HG02623 (cell line): ENCODE data around the gene PHLPP1.

Source experiments
- ATAC-seq: cut with Tn5 transposase; IDR thresholded peaks from one replicate; pipeline ENCODE4 v1.9.1; 2021; ENCODE audit warnings: moderate library complexity; ENCODE audit not compliant: unreplicated experiment

Gene PHLPP1

DNA sequence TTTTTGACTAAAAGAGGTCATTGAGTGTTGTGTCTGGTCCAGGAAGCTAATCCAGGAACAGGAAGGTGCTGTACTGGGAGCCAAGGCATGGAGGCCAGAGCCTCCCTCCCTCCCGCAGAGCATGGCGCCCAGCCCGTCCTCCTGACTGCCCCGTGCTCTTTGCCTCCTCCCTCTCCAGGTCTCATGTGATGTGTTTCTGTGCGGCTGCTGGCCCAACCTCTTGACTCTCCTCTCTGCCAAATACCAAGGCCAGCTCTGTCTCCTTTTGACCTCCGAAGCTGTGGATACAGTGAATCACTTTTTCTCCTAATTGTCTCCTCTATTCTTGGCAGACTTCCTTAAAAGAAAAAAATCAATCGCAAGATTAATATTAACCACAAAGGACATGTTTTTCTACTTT lies 284.1 kb downstream of the PHLPP1 start:
- no peak for ATAC-seq

- ATAC-seq: no peak
Observed at GRCh38 chr18:62999921-63000320, 284.6 kb downstream of the PHLPP1 start.

DNA sequence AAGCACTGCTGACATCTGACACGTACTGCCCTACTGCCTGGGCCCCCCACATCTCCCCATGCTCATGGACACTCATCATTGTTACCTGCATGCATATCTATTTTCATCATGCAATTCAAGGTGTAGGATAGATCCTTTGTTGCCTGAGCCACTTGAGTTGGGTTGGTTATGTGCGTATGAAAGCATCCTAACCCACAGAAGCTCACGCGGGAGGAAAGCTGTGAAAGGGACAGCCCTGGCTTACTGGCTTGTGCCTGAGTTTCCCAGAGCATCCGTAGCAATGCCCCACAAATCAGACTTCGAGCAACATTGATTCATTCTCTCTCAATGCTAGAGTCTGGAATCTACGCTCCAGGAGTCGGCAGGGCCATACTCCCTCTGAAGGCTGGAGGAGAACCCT lies 285.5 kb downstream of the PHLPP1 start:
- no peak for ATAC-seq

- no peak for ATAC-seq
Observed at GRCh38 chr18:63001861-63002260, 286.5 kb downstream of the PHLPP1 start.

DNA sequence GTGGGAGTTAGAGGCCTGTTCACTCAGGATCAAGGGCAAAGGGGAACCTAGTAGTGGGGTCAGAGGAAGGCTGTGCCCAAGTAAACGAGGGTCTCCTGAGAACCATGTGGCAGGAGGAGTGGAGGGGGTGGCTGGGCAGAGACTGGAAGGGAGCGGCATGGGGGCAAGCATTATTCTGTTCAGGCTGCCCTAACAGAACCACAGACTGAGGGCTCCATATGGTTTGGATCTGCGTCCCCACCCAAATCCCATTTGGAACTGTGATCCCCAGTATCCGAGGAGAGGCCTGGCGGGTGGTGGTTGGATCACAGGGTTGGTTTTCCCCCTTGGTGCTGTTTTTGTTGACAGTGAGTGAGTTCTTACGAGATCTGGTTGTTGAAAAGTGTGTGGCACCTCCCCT lies 287.0 kb downstream of the PHLPP1 start:
- ATAC-seq: no peak

GRCh38 chr18:63002803-63003445 lies 287.6 kb downstream of the PHLPP1 start:
- no peak for ATAC-seq

- no peak for ATAC-seq
Observed at GRCh38 chr18:63003899-63004298, 288.6 kb downstream of the PHLPP1 start.

DNA sequence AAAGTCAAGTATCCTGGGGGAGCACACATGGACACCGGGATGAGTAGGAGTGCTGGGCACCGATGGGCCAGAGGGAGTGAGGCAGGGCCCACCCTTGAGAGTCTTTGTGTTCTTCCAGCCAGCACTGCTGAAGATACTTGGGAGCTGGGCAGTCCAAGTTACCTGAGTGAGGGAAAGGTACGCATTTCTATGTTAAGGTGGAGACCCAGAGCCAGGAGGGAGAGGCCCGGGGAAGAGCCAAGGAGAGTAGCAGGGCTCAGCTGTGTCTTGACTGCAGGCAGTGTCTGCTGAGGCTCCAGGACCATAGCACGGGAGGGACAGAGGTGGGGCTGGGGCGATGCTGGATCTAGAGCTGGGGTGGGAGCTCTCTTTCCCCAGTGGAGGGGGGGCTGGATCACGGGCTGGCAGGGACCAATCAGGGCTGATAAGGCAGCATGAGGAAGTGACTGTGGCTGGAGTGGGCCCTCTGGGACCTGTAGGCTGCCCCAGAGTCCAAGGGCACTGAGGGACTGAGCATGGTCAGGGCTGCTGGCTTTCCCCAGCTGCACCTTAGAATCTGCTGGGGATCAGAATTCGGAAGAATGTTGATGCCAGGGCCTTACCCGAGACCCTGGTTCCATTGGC lies 289.2 kb downstream of the PHLPP1 start:
- ATAC-seq: no peak

GRCh38 chr18:63005306-63005705 lies 290.0 kb downstream of the PHLPP1 start:
- ATAC-seq: no peak

GRCh38 chr18:63007231-63007630 lies 291.9 kb downstream of the PHLPP1 start:
- no peak for ATAC-seq

GRCh38 chr18:63016270-63016669 lies 300.9 kb downstream of the PHLPP1 start:
- ATAC-seq: no peak

DNA sequence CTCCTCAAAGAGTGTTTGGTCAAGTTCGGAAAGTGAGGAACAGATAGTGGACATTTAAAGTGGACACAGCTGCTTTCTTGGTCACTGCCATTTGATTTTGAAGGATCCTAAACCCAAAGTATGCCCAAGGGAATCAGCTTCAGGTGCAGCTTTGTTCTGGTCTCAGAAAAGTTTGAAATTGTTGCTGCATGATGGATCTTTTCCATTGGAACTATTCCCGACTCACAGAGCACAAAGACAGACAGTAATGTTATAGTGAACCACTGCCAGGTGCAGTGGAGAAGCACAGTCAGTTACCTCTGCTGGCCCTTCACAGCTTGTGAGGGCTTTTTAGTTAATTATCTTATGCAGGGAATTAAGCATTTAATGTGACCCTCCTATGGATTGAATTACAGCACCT lies 301.7 kb downstream of the PHLPP1 start:
- no peak for ATAC-seq

DNA sequence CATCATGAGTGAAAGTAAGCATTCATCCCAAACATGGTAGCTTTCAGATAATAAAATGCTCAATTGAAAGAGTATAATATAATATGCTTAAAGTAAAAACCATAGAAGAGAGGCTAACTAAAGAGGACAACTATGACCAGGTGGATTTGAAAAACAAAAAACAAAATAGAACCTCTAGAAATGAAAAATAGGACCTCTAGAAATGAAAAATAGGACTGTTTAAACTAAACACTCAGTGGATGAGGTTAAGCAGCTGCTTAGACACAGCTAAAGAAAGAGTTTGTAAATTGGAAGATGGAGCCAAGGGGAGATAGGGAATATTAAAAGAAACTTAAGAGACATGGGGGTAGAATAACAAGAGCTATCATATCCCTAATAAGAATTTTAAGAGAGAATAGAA lies 302.6 kb downstream of the PHLPP1 start:
- ATAC-seq: no peak

DNA sequence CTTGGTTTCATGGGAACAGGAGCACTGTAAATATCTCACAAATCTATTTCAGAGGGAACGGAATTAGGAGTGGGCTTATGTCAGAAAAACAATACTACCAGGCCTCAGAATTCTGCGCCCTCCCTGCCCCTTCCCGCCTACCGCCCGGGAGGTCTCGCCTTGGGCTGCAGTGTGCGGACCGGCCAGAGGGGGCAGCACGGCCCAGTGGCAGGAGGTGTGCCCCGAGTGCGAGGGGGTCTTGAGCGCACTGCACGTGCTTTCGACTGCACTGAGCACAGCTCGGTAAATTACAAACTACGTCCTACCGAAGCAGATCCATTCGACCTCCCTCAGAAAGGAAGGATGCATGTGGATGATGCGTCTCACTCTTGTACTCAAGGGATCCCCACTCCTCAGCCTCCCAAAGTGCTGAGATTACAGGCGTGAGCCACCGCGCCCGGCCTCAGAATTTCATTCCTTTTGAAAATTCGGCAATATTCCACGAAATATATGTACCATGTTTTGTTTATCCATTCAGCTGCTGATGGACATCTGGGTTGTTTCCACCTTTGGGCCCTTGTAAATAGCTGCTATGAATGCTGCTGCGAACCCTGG lies 307.2 kb downstream of the PHLPP1 start:
- ATAC-seq: no peak

DNA sequence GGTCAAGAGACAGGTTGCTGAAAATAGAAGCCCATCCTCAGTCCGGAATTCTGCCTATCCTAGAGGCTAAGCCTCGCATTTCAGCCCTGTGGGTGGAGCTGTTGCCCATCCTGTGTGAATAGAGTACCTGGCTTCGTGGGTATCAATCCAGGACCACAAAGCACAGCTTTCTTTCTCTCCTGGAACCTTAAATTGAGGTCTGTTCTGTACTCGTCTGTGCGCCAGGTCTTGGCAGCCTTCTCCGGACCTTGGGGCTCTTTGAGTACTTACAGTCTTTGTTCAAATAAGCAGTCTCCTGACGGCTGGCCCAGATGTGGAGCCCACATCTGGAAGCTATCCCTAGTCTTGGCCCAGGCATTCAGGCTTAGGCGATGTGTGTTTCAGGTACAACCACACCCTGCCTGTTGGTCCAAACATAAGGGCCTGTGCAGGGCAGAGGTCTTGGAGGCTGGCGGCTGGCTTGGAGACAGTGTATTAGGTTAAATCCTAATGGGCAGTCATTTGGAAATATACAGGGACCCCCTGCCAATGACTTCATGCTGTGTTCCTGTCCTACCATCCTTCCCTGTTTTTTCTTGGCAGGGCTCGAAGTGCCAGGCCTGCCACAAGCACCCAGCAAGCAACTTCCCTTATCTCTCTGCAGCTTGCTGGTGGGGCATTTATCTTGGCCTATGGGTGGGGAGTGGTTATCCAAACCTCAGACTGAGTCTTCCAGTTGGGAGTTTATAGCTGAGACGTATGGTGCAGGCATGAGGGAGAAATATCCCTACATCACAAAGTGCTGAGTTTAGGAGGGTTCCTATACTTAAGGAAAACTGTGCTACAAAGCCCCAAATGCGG lies 310.1 kb downstream of the PHLPP1 start:
- no peak for ATAC-seq

- no peak for ATAC-seq
Observed at GRCh38 chr18:63028380-63028779, 313.0 kb downstream of the PHLPP1 start.
